Activated CD4-positive, alpha-beta T cell treated with anti-CD3 and anti-CD28 coated beads for 48 hours (primary cell): Measurements from ENCODE around the gene RCAN2.
"Not testable (repeated sequence)": the region's sequence is repeated elsewhere in the genome, so short reads cannot be mapped to it uniquely, and the experiment has no call there.

Experiments used
- DNase-seq: peaks from one replicate; pipeline ENCODE4 v3.0.0-alpha.2; 2020

RCAN2 gene

GRCh38 chr6:46440141-46440540, 51.1 kb downstream of the RCAN2 start:
- DNase-seq: no peak

DNA sequence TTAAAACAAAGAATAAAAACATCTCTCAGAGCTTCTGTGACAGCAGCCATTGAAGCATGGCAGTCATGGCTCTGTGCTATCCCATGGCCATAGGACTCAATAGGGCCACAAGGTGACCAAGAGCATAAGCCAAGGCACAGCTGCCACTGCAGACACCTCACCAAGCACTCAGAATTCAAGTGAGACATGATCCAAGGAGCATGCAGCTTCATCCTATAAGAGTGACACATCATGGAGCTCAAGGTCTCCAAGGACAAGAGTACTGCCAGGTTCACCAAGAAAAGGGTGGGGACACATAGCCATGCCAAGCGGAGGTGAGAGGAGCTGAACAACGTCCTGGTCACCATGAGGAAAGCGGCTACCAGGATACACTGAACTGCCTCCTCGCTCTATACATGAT, 53.0 kb downstream of the RCAN2 start:
- DNase-seq: no peak

DNA sequence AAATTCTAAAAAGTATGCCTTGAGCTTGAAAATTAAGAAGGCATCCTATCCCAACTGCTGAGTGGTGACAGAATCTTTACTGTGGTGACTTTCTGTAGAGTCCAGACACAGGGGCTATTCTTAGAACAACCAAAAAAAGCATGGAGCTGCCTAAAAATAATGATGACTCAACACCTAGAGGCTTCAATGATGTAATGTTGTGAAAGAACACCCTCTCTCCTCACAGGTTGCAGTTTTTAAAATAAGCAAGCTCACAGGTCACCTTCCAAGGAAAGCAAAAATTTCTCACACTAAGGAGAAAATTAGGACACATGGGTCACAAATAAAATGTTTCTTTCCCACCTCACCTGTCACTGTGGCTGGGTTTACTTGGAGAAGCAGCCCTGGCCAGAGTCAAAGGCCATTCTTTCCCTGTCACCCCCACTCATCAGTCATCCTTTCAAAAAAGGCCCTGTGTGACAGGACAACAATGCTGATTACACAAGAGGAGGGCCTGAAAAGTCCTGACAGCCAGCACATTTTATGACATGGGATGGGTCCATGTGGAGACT, 53.5 kb downstream of the RCAN2 start:
- DNase-seq: no peak

- DNase-seq: no peak
Observed at GRCh38 chr6:46422619-46423018, 68.6 kb downstream of the RCAN2 start.

- no peak for DNase-seq
Observed at GRCh38 chr6:46421939-46422338, 69.3 kb downstream of the RCAN2 start.

DNA sequence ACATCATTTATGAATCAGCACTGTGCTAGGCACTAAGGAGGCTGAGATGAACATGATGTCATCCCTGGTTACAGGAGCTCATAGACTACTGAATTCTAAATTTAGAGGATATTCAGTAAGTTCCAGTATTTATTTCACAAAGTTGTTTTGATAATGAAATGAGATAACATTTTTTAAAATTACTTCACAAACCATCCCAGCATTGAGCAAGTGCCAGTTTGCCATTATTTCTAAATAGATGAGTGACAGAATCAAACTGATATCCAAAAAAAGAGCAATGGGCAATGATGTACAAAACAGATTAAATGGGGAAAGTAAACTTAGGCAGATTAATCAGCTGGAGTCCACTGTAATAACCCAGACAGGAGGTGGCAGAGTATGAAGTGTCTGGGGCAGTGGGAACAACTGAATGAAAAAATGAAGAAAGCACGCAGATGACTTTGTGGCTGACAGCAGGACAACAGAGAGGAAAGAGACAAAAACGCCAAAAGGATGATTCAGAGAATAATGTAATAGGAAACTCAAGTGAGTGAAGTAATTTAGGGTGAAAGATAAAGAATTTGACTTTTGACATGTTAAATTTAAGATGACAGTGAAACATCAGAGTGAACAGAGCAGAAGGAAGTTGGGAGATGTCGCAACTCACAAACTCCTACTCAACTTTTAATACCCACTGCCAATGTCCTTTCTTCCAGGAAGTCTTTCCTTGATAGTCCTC, 70.2 kb downstream of the RCAN2 start:
- DNase-seq: no peak

GRCh38 chr6:46419576-46420002, 71.7 kb downstream of the RCAN2 start:
- peak; percentile 45 for DNase-seq

- DNase-seq: no peak
Observed at GRCh38 chr6:46414398-46414797, 76.9 kb downstream of the RCAN2 start.

- no peak for DNase-seq
Observed at GRCh38 chr6:46412662-46413061, 78.6 kb downstream of the RCAN2 start.

DNA sequence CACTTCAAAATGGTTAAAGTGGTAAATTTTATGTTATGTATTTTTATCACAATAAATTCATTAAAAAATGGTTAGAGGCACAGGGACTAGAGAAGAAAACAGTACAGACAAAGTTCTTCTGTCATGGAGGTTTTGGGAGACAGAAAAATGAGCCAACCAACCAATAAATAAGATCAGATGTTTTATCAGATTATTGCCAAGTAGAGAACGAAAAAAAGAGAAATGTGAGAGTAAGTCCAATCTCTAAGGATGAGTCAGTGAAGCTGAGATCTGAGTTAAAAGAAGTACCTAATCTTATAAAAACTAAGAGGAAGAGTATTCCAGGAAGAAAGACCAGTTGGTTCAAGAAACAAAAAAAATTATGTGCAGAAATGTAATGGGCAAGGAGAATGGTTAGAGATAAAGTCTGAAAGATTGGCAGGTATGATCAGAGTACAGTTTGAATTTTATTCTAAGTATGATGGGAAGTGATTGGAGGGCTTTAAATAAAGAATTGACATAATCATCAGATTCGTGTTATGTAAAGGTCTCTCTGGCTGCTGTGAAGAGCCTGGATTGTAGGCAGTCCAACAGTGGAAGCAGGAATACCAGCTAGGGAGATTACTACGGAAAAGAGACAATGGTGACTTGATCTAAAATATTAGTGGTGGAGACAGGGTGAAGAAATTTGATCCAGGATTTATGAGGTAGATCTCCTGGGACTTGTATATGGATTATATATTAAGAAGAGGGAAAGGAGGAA, 79.6 kb downstream of the RCAN2 start:
- DNase-seq: no peak

- no peak for DNase-seq
Observed at GRCh38 chr6:46410334-46410953, 80.8 kb downstream of the RCAN2 start.

GRCh38 chr6:46407776-46408530, 83.3 kb downstream of the RCAN2 start:
- no peak for DNase-seq

- DNase-seq: no peak
Observed at GRCh38 chr6:46407246-46407645, 84.0 kb downstream of the RCAN2 start.

- DNase-seq: not testable (repeated sequence)
Observed at GRCh38 chr6:46405620-46406180, 85.5 kb downstream of the RCAN2 start.

- DNase-seq: no peak
Observed at GRCh38 chr6:46400898-46401297, 90.4 kb downstream of the RCAN2 start.

- no peak for DNase-seq
Observed at GRCh38 chr6:46395530-46395929, 95.7 kb downstream of the RCAN2 start.

GRCh38 chr6:46393940-46394337, 97.3 kb downstream of the RCAN2 start:
- DNase-seq: no peak

DNA sequence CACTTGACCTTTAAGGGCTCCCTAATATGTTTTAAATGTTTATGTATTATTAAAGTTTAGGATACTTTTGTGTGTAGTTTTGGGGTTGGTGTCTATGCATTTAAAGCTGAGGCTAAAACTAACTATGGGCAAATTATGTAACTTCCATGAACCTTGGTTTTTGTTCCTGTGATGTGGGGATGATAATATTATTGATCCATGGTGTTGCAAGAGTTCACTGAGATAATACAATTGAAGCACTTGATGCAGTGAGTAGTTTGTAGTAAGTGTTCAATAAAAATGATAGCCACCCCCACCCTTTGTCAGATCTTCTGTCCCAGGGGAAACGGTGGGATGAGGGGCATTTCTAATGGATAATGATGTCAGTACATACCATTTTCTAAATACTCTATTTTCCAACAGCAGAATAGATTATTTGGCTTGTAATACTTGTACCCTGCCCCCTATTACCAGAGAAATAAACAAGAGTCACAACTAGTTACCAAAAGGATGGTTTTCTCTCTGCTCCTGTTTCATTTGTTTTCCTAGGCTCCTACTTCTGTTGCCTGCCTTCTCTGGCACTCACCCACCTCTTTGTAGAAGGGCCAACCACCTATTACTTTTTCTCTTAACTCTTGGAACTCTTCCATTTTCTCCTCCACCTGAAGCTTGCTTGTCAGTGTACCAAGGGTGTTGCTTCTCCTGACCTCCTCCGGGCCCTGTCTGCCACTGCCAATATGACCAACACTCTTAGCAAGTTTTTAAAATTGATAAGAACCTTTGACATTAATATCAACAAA, 97.9 kb downstream of the RCAN2 start:
- DNase-seq: no peak

GRCh38 chr6:46392294-46392693, 99.0 kb downstream of the RCAN2 start:
- DNase-seq: no peak

DNA sequence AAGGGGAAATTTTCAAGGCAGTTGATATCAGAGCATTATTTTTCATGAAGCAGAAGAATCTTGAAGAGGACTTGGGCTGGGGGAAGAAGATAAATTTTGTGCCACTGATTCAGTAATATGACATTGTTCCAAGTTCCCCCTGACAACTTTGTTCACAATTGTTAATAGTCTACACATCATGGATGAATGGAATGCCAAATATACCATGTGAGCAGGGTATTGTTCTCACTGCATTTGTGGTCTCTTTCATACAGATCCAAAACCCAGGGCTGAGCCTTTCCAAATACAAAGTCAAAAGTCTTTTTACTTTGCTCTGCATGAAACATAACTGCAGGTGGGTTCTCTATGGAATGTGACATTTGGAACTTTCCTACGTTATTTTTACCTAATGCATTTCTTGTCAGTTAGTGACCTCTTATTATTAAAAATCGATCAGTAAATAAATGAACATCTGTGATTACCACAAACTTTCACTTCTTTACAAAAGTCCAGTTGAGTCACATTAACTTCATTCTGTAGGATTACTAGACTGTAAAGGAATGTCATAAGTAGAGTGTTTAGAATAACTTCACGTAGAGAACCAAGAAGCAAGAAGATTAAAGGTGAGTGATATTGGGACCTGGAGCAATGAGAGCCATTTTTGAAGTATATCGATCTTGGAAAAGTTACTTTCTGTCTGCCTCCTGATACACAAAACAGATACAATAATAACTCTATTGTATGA, 100.9 kb downstream of the RCAN2 start:
- no peak for DNase-seq

GRCh38 chr6:46387728-46388127, 103.5 kb downstream of the RCAN2 start:
- DNase-seq: not testable (repeated sequence)
